ENCODE data around the gene SLC25A20.
"Not testable (repeated sequence)": the region's sequence is repeated elsewhere in the genome, so short reads cannot be mapped to it uniquely, and the experiment has no call there.

DNA sequence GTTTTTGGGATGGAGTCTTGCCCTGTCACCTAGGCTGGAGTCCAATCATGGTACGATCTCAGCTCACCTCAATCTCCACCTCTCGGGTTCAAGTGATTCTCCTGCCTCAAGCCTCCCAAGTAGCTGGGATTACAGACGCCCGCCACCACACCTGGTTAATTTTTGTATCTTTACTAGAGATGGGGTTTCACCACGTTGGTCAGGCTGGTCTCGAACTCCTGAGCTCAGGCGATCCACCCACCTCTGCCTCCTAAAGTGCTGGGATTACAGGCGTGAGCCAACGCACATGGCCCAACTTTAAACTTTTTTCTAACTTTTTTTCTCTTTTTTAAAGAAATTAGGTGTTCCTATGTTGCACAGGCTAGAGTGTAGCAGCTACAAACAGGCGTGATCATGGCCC lies 70.8 kb downstream of the SLC25A20 start:
- not testable (repeated sequence) for TF ChIP-seq POLR2A (IDR thresholded peaks at IDR 0.05; ENCODE audit: low read length); TFCP2L1 (CRISPR knock-in tag; IDR thresholded peaks at IDR 0.05)
- TF ChIP-seq, protein P1, sequence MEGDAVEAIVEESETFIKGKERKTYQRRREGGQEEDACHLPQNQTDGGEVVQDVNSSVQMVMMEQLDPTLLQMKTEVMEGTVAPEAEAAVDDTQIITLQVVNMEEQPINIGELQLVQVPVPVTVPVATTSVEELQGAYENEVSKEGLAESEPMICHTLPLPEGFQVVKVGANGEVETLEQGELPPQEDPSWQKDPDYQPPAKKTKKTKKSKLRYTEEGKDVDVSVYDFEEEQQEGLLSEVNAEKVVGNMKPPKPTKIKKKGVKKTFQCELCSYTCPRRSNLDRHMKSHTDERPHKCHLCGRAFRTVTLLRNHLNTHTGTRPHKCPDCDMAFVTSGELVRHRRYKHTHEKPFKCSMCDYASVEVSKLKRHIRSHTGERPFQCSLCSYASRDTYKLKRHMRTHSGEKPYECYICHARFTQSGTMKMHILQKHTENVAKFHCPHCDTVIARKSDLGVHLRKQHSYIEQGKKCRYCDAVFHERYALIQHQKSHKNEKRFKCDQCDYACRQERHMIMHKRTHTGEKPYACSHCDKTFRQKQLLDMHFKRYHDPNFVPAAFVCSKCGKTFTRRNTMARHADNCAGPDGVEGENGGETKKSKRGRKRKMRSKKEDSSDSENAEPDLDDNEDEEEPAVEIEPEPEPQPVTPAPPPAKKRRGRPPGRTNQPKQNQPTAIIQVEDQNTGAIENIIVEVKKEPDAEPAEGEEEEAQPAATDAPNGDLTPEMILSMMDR (IDR thresholded peaks at IDR 0.05): not testable (repeated sequence)

All from A549 (cell line).